PFSK-1 (cell line): ENCODE results near the gene ATG2A.

Source experiments
- POLR2AphosphoS5 ChIP-seq: IDR thresholded peaks from 2 replicates; pipeline ENCODE4 v1.6.1; 2012; ENCODE audit warnings: low read depth, mild to moderate bottlenecking, control low read depth, low read length, moderate library complexity
- REST ChIP-seq, 2 experiments: IDR thresholded peaks; 2 replicates each; pipeline versions ENCODE4 v1.6.1 to v1.8.0; 2011 to 2012; ENCODE audit warnings: low read depth in 2 of 2, low read length in 2 of 2, control low read depth in 1 of 2, inconsistent platforms in 1 of 2, mild to moderate bottlenecking in 1 of 2, moderate library complexity in 1 of 2; ENCODE audit not compliant: insufficient read depth in 1 of 2
- SIN3A ChIP-seq: IDR thresholded peaks from 2 replicates; pipeline ENCODE4 v1.6.1; 2012; ENCODE audit warnings: mild to moderate bottlenecking, low read length, moderate library complexity, borderline replicate concordance; ENCODE audit not compliant: insufficient read depth
- TAF1 ChIP-seq: IDR thresholded peaks from 2 replicates; pipeline ENCODE4 v1.6.1; 2012; ENCODE audit warnings: low read length, control low read depth, borderline replicate concordance; ENCODE audit not compliant: insufficient read depth

GRCh38 chr11:64892838-64893193 is 24.2 kb downstream of the ATG2A start:
- TF ChIP-seq REST (IDR thresholded peaks at IDR 0.05; ENCODE audit: insufficient read depth in 1 of 2, low read depth in 2 of 2, low read length in 2 of 2) (no peak), POLR2AphosphoS5 (no peak), TAF1 (no peak), SIN3A (no peak)
